Activated CD8-positive, alpha-beta memory T cell treated with anti-CD3 and anti-CD28 coated beads for 4 hours (primary cell): ENCODE data around the gene MAGOH.
"Not testable (repeated sequence)": the region's sequence is repeated elsewhere in the genome, so short reads cannot be mapped to it uniquely, and the experiment has no call there.

Experiments used
- DNase-seq, 2 donors: peaks; one replicate each; pipeline ENCODE4 v3.0.0-alpha.2; 2020; ENCODE audit warnings: low read depth in 2 of 2

The MAGOH gene

GRCh38 chr1:53238197-53239155 lies at the start of gene MAGOH:
TSS of gene MAGOH (minus strand) at chr1:53238518. CDS start at chr1:53238448, 70 bp downstream.
- DNase-seq = peak; percentile 89 to 90

- DNase-seq = no peak
These were observed 48.6 kb upstream of the MAGOH start for GRCh38 chr1:53286955-53287354.

- no peak for DNase-seq
These were observed 47.8 kb upstream of the MAGOH start for GRCh38 chr1:53285969-53286760.

- DNase-seq = no peak
These were observed 47.2 kb upstream of the MAGOH start for GRCh38 chr1:53285546-53285945.

GRCh38 chr1:53284224-53285020 lies 46.1 kb upstream of the MAGOH start:
- DNase-seq = no peak

GRCh38 chr1:53283156-53283555 lies 44.8 kb upstream of the MAGOH start:
- DNase-seq = not testable (repeated sequence)

- no peak for DNase-seq
These were observed 42.8 kb upstream of the MAGOH start for GRCh38 chr1:53281133-53281532.

- DNase-seq = no peak
These were observed 42.2 kb upstream of the MAGOH start for GRCh38 chr1:53280496-53280895.

- DNase-seq = no peak
These were observed 41.2 kb upstream of the MAGOH start for GRCh38 chr1:53279296-53280200.

- peak; percentile 24 to 48 for DNase-seq
These were observed 40.0 kb upstream of the MAGOH start for GRCh38 chr1:53278298-53278725.

GRCh38 chr1:53277326-53277725 lies 39.0 kb upstream of the MAGOH start:
- no peak for DNase-seq

- DNase-seq = no peak
These were observed 38.6 kb upstream of the MAGOH start for GRCh38 chr1:53276902-53277281.

- DNase-seq = no peak
These were observed 38.0 kb upstream of the MAGOH start for GRCh38 chr1:53276153-53276901.

- no peak for DNase-seq
These were observed 37.2 kb upstream of the MAGOH start for GRCh38 chr1:53275566-53275965.

GRCh38 chr1:53274541-53275185 lies 36.3 kb upstream of the MAGOH start:
- DNase-seq = no peak

- DNase-seq = no peak
These were observed 35.7 kb upstream of the MAGOH start for GRCh38 chr1:53274026-53274425.

- no peak for DNase-seq
These were observed 35.2 kb upstream of the MAGOH start for GRCh38 chr1:53273526-53273925.

GRCh38 chr1:53272349-53272748 lies 34.0 kb upstream of the MAGOH start:
- no peak for DNase-seq

- no peak for DNase-seq
These were observed 33.2 kb upstream of the MAGOH start for GRCh38 chr1:53271446-53272090.
